HEK293T (cell line): Measurements from ENCODE around the gene PCDHGC5.

ENCODE experiments used
- CTBP1 ChIP-seq: fragments of 450-650 bp; IDR thresholded peaks from 2 replicates; pipeline ENCODE4 v1.6.1; 2016; ENCODE audit warnings: borderline replicate concordance
- ELF4 ChIP-seq: fragments of 450-650 bp; IDR thresholded peaks from 2 replicates; pipeline ENCODE4 v1.6.1; 2017; ENCODE audit warnings: antibody characterized with exemption
- SP1 ChIP-seq: fragments of 450-650 bp; IDR thresholded peaks from 2 replicates; pipeline ENCODE4 v1.6.1; 2017
- SUZ12 ChIP-seq: fragments of 450-650 bp; IDR thresholded peaks from 2 replicates; pipeline ENCODE4 v1.6.1; 2016; ENCODE audit warnings: mild to moderate bottlenecking

DNA sequence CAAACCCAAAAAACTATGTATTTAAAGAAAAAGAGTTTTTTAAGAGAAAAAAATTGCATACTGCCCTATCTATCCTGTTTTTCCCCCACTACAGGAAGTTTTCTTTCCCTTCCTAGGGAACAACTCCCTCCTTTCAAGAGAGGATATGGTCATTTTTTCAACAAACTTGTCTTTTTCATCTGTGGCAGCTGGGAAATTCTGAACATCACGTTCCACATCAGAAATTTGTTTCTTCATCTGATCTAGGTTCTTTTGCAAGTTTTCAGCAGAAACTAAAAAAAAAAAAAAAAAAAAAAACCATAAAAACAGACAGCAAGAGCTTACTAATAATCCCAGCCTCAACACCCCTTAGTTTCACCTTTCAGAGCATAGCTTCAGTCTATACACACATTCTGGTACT lies 38.5 kb downstream of the PCDHGC5 start:
- TF ChIP-seq SP1, result no peak
- no peak for TF ChIP-seq ELF4
- no peak for TF ChIP-seq CTBP1
- TF ChIP-seq SUZ12, result no peak
